HCT116 (cell line): ENCODE data around the gene DNAJC5. TPM values are rescaled to one million over a fixed set of nuclear protein-coding genes. Genes with fewer than 3 reads are reported as not detected.

Experiments
- ATAC-seq: fragments of 200-7000 bp; cut with Tn5 transposase; 2 replicates; pipeline ENCODE4 v1.9.1; 2020; ENCODE audit warnings: mild to moderate bottlenecking, moderate library complexity
- BruUV-seq: library from RNA; stranded (reverse); fragments of 400-500 nt; replicated peaks from 2 replicates; lab custom pipeline; 2021; lab: Mats Ljungman, UMichigan
- CTCF ChIA-PET: fragments of 300-600 bp; sonication (Branson Sonifier 250); formaldehyde crosslinking; loops from one replicate; lab custom pipeline; 2021; ENCODE audit warnings: antibody characterized with exemption; lab: Charles Lee
- POLR2A ChIA-PET: fragments of 300-600, 350-600 bp; sonication (Branson Sonifier 250); formaldehyde crosslinking; loops from one replicate; lab custom pipeline; 2021; ENCODE audit warnings: antibody characterized with exemption; lab: Charles Lee
- RAD21 ChIA-PET, 2 experiments: fragments of 300-600 bp; sonication (Branson Sonifier 250); formaldehyde crosslinking; loops; one replicate each; lab custom pipeline; 2023; ENCODE audit warnings: low total read pairs in 2 of 2; ENCODE audit not compliant: uncharacterized antibody in 2 of 2, unreplicated experiment in 2 of 2, low non-redundant PET in 1 of 2; lab: Charles Lee
- DNase-seq: peaks from one replicate; pipeline ENCODE4 v3.0.0-alpha.2; 2010; ENCODE audit warnings: low read depth, low spot score
- H2AFZ ChIP-seq: fragments of 200-600 bp; shearing (Covaris generic), sonication (generic); 2 replicates; pipeline ENCODE4 v1.6.1; 2017; ENCODE audit warnings: low read depth, mixed run types, mixed read lengths, antibody characterized with exemption, low read length; ENCODE audit not compliant: poor library complexity, severe bottlenecking
- H3K27ac ChIP-seq: 2 replicates; pipeline ENCODE4 v1.5.1; 2012; ENCODE audit warnings: low read depth, low read length
- H3K27me3 ChIP-seq: fragments of 200-600 bp; sonication (generic); 2 replicates; pipeline ENCODE4 v1.6.1; 2016; ENCODE audit warnings: mixed run types, low read length, mixed read lengths; ENCODE audit not compliant: insufficient read depth
- H3K36me3 ChIP-seq, 2 experiments: fragments of 200-500 bp in 1 of 2; fragments of 200-600 bp in 1 of 2; sonication (Bioruptor generic) in 1 of 2; sonication (generic) in 1 of 2; 2 replicates each; pipeline versions ENCODE4 v1.5.1 to v1.6.1; 2014 to 2016; ENCODE audit warnings: low read length in 2 of 2, inconsistent platforms in 1 of 2, mixed read lengths in 1 of 2, mixed run types in 1 of 2; ENCODE audit not compliant: insufficient read depth in 2 of 2, control insufficient read depth in 1 of 2
- H3K4me1 ChIP-seq, 2 experiments: fragments of 200-600 bp in 1 of 2; sonication (generic) in 1 of 2; 2 replicates each; pipeline versions ENCODE4 v1.5.1 to v1.6.1; 2012 to 2017; ENCODE audit warnings: low read length in 2 of 2, inconsistent platforms in 1 of 2, mild to moderate bottlenecking in 1 of 2, mixed read lengths in 1 of 2, mixed run types in 1 of 2, moderate library complexity in 1 of 2; ENCODE audit not compliant: insufficient read depth in 2 of 2, control insufficient read depth in 1 of 2
- H3K4me2 ChIP-seq: fragments of 200-600 bp; sonication (generic); 2 replicates; pipeline ENCODE4 v1.6.1; 2017; ENCODE audit warnings: mixed run types, low read length, mixed read lengths
- H3K4me3 ChIP-seq, 2 experiments: fragments of 200-600 bp in 1 of 2; sonication (generic) in 1 of 2; replicated peaks in 1 of 2; 2 replicates each; pipeline ENCODE4 v1.5.1; 2011 to 2016; ENCODE audit warnings: low read length in 2 of 2, control low read depth in 1 of 2, low read depth in 1 of 2, mild to moderate bottlenecking in 1 of 2, mixed read lengths in 1 of 2, mixed run types in 1 of 2
- H3K79me2 ChIP-seq: fragments of 200-600 bp; sonication (generic); 2 replicates; pipeline ENCODE4 v1.6.1; 2017; ENCODE audit warnings: mild to moderate bottlenecking, mixed run types, low read length, moderate library complexity, mixed read lengths; ENCODE audit not compliant: insufficient read depth
- H3K9ac ChIP-seq: fragments of 200-600 bp; sonication (generic); 2 replicates; pipeline ENCODE4 v1.6.1; 2016; ENCODE audit warnings: low read length, mixed read lengths
- H3K9me2 ChIP-seq: fragments of 200-600 bp; sonication (generic), shearing (Covaris generic); 2 replicates; pipeline ENCODE4 v1.6.1; 2017; ENCODE audit warnings: mixed run types, mild to moderate bottlenecking, moderate library complexity; ENCODE audit not compliant: insufficient read depth
- H3K9me3 ChIP-seq, 2 experiments: fragments of 200-500 bp in 1 of 2; fragments of 200-600 bp in 1 of 2; sonication (Bioruptor generic) in 1 of 2; sonication (generic) in 1 of 2; 2 replicates each; pipeline ENCODE4 v1.6.1; 2014 to 2017; ENCODE audit warnings: low read length in 2 of 2, mixed read lengths in 2 of 2, inconsistent platforms in 1 of 2, low read depth in 1 of 2, mild to moderate bottlenecking in 1 of 2, mixed run types in 1 of 2, moderate library complexity in 1 of 2; ENCODE audit not compliant: control insufficient read depth in 1 of 2, insufficient read depth in 1 of 2
- H4K20me1 ChIP-seq: fragments of 200-600 bp; sonication (generic), shearing (Covaris generic); 2 replicates; pipeline ENCODE4 v1.6.1; 2017; ENCODE audit warnings: mixed run types, mild to moderate bottlenecking, moderate library complexity; ENCODE audit not compliant: insufficient read depth
- CBX3 ChIP-seq: IDR thresholded peaks from 2 replicates; pipeline ENCODE4 v1.6.1; 2012; ENCODE audit warnings: low read depth
- CEBPB ChIP-seq: IDR thresholded peaks from 2 replicates; pipeline ENCODE4 v1.6.1; 2012; ENCODE audit warnings: low read depth
- CTCF ChIP-seq, 3 experiments: fragments of 200-600 bp in 1 of 3; sonication (generic) in 1 of 3; IDR thresholded peaks in 2 of 3; conservative IDR thresholded peaks in 1 of 3; 2 replicates each; pipeline ENCODE4 v1.5.1; 2012 to 2017; ENCODE audit warnings: low read depth in 2 of 3, low read length in 2 of 3, antibody characterized with exemption in 1 of 3, borderline replicate concordance in 1 of 3, control low read depth in 1 of 3, mild to moderate bottlenecking in 1 of 3, mixed read lengths in 1 of 3, mixed run types in 1 of 3, moderate library complexity in 1 of 3; ENCODE audit not compliant: insufficient read depth in 1 of 3
- EGR1 ChIP-seq: IDR thresholded peaks from 2 replicates; pipeline ENCODE4 v1.6.1; 2012; ENCODE audit warnings: low read depth
- ELF1 ChIP-seq: IDR thresholded peaks from 2 replicates; pipeline ENCODE4 v1.6.1; 2012; ENCODE audit warnings: low read depth, borderline replicate concordance
- EZH2phosphoT487 ChIP-seq: fragments of 200-600 bp; IDR thresholded peaks from 2 replicates; pipeline ENCODE4 v1.6.1; 2018; ENCODE audit warnings: antibody characterized with exemption, borderline replicate concordance
- FOSL1 ChIP-seq: IDR thresholded peaks from 2 replicates; pipeline ENCODE4 v1.6.1; 2012; ENCODE audit warnings: low read depth
- JUND ChIP-seq: IDR thresholded peaks from 2 replicates; pipeline ENCODE4 v1.6.1; 2012
- MAX ChIP-seq: IDR thresholded peaks from 2 replicates; pipeline ENCODE4 v1.6.1; 2012
- POLR2A ChIP-seq: IDR thresholded peaks from 2 replicates; pipeline ENCODE4 v1.7.0; 2011; ENCODE audit warnings: borderline replicate concordance; ENCODE audit not compliant: insufficient read depth, insufficient read length; ENCODE audit errors: extremely low read depth
- POLR2AphosphoS5 ChIP-seq: IDR thresholded peaks from 2 replicates; pipeline ENCODE4 v1.6.1; 2011; ENCODE audit warnings: mild to moderate bottlenecking, low read depth, low read length, moderate library complexity
- RAD21 ChIP-seq: IDR thresholded peaks from 2 replicates; pipeline ENCODE4 v1.6.1; 2012; ENCODE audit warnings: low read depth, mild to moderate bottlenecking
- SIN3A ChIP-seq: IDR thresholded peaks from 2 replicates; pipeline ENCODE4 v1.6.1; 2012; ENCODE audit warnings: low read depth
- SRF ChIP-seq: IDR thresholded peaks from 2 replicates; pipeline ENCODE4 v1.6.1; 2012; ENCODE audit warnings: low read depth
- TCF7L2 ChIP-seq: IDR thresholded peaks from 2 replicates; pipeline ENCODE4 v1.7.0; 2011; ENCODE audit warnings: borderline replicate concordance, inconsistent platforms; ENCODE audit not compliant: insufficient read depth, insufficient read length; ENCODE audit errors: extremely low read depth
- ZFX ChIP-seq: fragments of 450-650 bp; IDR thresholded peaks from 2 replicates; pipeline ENCODE4 v1.6.1; 2017
- ZNF274 ChIP-seq: fragments of 200-500 bp; sonication (Bioruptor generic); IDR thresholded peaks from 2 replicates; pipeline ENCODE4 v1.6.1; 2014; ENCODE audit warnings: mild to moderate bottlenecking, low read depth, low read length, inconsistent platforms
- intact Hi-C: fragments of 100-400 bp; cut with micrococcal nuclease; formaldehyde crosslinking; loops from 2 replicates; pipeline ENCODE4 v1.10.0; 2022
- total RNA-seq: library from RNA; stranded (reverse); gene quantifications from one replicate; pipeline ENCODE4 v1.2.1, GENCODE V29; 2021; ENCODE audit not compliant: unreplicated experiment
- TF ChIP-seq, protein P1 (sequence below): IDR thresholded peaks from 2 replicates; pipeline ENCODE4 v1.6.1; 2012; ENCODE audit warnings: low read depth

Gene DNAJC5
- total RNA-seq, 1 experiment from 2014 or later: 38.3 TPM

- peak in 2 of 3 experiments; percentile 42 to 43; a peak in 4 of 6 replicates for TF ChIP-seq CTCF (IDR thresholded peaks at IDR 0.05 in 2 of 3, conservative IDR thresholded peaks at IDR 0.05 in 1 of 3; ENCODE audit: borderline replicate concordance in 1 of 3, insufficient read depth in 1 of 3, low read depth in 2 of 3, low read length in 2 of 3)
These were observed 60.4 kb downstream of the DNAJC5 start (continued) for GRCh38 chr20:63955281-63955826.

- Histone ChIP-seq H3K27ac (peak within 1 kb of the TSS; percentile 99), H3K9me3 (no peaks in the 10 kb centered on the region), H3K4me3 (peak within 1 kb of the TSS; percentile 90 to 96), H3K9ac (peak within 1 kb of the TSS; percentile 96), H3K79me2 (peaks cover 51% of the 10 kb centered on the region), H4K20me1 (no peaks in the 10 kb centered on the region), H3K27me3 (no peaks in the 10 kb centered on the region), H3K36me3 (no peaks in the 10 kb centered on the region; a peak in 1 of 4 replicates), H3K9me2 (no peaks in the 10 kb centered on the region), H3K4me1 (peaks cover 17 to 60% of the 10 kb centered on the region in 2 experiments; a peak in 3 of 4 replicates), H2AFZ (no peak within 1 kb of the TSS), H3K4me2 (peak within 1 kb of the TSS; percentile 96)
- intact Hi-C loops: loop anchor here (2.0 to 5.0 kb wide), 2 partner anchors 25 to 259 kb away; partner anchors contain the start of genes PRPF6 and TNFRSF6B
- POLR2A ChIA-PET: no interaction called here
- DNase-seq (peak; percentile 79), ATAC-seq (peak; percentile 75)
- CTCF ChIA-PET: interaction anchor here (1.0 kb wide), 1 partner anchor 25 kb away, joined by 3 read pairs; no protein-coding TSS in a partner anchor
- RAD21 ChIA-PET: interaction anchor here in 1 of 2 experiments (0.7 to 1.0 kb wide), 2 partner anchors 18 to 220 kb away, joined by 3 read pairs; partner anchors contain the start of gene LIME1
- no TSS peak for BruUV-seq
- no peak for TF ChIP-seq RAD21
- TF ChIP-seq TCF7L2: peak; percentile 63
- TF ChIP-seq CEBPB: no peak
- no peak for TF ChIP-seq ELF1
- no peak for TF ChIP-seq SIN3A
- TF ChIP-seq CBX3: no peak
- TF ChIP-seq JUND: no peak
- no peak for TF ChIP-seq SRF
- TF ChIP-seq EGR1: no peak
- TF ChIP-seq FOSL1: no peak
- TF ChIP-seq, protein P1, sequence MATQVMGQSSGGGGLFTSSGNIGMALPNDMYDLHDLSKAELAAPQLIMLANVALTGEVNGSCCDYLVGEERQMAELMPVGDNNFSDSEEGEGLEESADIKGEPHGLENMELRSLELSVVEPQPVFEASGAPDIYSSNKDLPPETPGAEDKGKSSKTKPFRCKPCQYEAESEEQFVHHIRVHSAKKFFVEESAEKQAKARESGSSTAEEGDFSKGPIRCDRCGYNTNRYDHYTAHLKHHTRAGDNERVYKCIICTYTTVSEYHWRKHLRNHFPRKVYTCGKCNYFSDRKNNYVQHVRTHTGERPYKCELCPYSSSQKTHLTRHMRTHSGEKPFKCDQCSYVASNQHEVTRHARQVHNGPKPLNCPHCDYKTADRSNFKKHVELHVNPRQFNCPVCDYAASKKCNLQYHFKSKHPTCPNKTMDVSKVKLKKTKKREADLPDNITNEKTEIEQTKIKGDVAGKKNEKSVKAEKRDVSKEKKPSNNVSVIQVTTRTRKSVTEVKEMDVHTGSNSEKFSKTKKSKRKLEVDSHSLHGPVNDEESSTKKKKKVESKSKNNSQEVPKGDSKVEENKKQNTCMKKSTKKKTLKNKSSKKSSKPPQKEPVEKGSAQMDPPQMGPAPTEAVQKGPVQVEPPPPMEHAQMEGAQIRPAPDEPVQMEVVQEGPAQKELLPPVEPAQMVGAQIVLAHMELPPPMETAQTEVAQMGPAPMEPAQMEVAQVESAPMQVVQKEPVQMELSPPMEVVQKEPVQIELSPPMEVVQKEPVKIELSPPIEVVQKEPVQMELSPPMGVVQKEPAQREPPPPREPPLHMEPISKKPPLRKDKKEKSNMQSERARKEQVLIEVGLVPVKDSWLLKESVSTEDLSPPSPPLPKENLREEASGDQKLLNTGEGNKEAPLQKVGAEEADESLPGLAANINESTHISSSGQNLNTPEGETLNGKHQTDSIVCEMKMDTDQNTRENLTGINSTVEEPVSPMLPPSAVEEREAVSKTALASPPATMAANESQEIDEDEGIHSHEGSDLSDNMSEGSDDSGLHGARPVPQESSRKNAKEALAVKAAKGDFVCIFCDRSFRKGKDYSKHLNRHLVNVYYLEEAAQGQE: no peak
- TF ChIP-seq POLR2AphosphoS5: peak; percentile 87
- peak; percentile 98 for TF ChIP-seq ZFX
- TF ChIP-seq EZH2phosphoT487: no peak
- TF ChIP-seq POLR2A: no peak
- no peak for TF ChIP-seq MAX
- no peak for TF ChIP-seq ZNF274
These were observed 61.1 kb downstream of the DNAJC5 start, which contains the start of gene UCKL1 for GRCh38 chr20:63955827-63956663. Gene UCKL1 (minus strand): TSS chr20:63956416. CDS start chr20:63956372, 44 bp downstream.
